HG03520 (cell line): ENCODE data around the gene DNAJB8.

Source experiments
- ATAC-seq: cut with Tn5 transposase; IDR thresholded peaks from one replicate; pipeline ENCODE4 v1.9.1; 2021; ENCODE audit warnings: mild to moderate bottlenecking, moderate library complexity; ENCODE audit not compliant: unreplicated experiment

The DNAJB8 gene

DNA sequence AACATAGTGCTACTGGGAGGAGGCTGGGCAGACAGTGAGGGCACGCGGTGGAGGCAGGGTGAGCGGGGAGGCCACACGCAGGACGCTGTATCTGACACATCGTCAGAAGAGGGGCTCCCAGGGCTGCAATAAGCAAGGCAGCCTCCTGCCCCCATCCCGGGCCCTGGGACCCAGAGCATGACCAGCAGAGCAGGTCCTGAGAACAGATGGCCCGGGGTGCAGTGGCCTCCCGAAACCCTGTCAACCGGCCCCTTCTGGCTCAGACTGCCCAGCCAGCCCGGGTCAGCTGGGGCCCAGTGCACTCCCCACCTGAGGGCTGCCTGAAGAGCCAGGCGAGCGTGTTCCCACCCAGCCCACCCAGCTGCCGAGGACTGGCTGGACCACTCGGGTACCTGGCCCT lies 37.4 kb downstream of the DNAJB8 start:
- ATAC-seq: no peak

DNA sequence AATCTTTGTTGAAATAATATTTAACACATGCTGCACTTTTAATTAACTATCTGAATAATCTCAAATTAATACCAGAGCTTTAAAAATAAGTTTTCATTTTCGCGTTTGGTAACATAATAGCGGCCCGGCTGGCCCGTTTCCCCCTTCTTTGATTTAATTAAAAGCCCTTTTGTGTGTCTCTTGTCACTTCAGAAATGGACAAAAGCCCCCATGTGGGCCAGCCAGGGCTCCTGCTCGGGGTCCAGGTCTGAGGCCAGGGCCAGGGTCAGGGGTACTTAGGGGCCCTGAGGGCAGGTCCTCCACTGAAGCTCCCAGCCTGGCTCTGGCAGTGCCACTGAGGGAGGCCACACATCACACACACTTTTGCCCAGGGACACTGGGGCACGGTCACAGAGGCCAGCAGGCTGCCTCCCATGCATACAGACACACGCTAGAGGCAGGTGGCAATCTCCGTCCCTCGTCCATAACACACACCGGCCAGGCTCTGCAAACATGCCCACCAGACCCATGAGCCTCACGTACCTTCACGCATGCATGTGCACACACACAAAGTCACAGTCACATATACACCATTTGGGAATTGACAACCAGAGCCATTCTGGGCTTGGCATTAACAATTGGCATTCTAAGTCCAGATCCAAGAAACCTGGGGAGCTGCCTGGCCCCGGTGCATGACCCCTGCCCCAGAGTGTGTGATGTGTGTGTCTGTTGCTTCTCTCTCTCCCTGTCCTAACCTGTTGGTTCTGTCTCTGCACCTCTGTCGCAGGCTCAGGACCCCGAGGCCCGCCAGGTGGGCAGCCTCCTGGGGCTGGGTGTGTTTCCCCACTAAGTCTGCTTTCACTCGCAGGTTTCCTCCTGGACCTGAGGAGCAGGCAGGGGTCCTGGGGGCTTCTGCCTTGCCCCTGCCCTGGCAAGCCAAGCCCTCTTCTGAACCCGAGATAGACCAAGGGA lies 38.5 kb downstream of the DNAJB8 start:
- ATAC-seq: no peak

DNA sequence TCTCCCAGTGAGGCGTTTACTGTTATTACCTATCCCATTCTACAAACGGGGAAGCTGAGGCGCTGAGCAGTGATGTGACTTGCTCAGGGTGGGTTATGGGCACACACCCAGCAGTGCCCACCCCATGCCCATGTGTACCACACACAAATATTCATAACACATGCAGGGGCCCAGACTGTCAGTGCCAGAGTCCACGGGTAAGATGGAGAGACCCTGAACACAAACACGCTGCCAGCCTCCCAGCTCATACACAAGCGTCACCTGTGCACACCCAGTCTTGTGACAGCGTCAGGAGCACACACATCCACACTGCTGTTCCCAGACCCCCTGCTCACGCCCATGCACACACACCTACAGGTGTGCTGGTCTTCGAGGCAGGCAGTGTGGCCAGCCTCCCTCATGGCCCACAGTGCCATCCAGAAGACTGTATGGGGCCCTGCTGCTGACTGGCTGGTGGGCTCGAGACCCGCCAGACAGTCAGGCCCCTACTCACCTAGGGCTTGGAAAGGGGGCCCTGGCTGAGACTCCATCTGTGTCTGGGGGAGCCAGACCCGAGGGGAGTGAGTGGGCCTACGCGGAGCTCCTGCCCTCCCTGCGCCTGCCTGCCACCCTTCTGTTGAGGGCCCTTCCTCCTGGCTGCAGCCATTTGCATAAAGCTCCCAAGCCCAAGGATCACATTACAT lies 39.4 kb downstream of the DNAJB8 start:
- no peak for ATAC-seq

DNA sequence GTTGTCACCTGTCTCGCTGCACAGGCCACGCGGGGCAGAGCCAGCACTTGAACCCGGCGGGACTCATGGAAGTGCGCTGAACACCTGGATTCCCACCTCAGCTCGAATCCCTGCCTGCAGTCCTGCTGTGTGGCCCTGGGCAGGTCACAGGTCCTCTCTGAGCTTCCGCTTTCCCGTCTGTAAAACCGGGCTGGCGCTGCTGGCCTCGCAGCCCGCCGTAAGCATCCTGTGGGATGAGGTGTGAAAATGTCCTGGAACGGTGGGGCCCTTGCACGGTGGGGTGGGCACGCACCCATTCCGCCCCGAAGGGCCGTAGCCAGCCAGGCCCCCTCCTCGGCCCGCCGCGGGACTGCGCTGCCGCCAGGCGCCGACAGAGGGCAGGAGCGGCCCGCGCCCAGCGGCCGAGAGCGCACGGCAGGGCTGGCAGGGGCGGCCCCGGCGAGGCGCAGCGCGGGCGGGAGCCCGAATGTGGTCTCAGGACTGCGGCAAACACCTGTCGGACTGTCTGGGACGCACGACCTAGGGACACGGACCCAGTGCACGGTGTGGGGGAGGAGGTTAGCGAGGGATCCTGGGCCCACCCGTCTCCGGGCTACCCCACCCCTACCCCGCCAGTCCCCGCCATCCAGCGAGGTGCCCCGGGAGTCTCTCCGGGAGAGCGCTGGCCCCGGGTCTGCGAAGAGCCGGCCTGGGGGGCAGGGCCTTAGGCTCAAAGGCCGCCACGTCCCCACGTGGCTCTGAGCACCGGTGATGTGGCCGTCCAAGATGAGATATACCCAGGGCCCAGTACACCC lies 40.4 kb downstream of the DNAJB8 start:
- no peak for ATAC-seq

DNA sequence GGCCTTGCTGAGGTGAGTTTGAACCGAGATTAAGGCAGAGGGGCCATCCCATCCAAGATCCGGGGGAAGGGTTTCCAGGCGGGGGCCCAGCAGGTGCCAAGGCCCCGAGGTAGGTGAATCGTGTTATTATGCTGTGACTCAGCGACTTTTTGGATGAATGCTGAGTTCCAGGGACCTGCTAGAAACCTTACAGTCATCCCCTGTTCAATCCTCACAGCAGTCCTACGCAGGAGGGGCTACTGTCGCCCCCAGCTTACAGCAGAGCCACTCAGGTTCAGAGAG lies 40.9 kb downstream of the DNAJB8 start:
- no peak for ATAC-seq

DNA sequence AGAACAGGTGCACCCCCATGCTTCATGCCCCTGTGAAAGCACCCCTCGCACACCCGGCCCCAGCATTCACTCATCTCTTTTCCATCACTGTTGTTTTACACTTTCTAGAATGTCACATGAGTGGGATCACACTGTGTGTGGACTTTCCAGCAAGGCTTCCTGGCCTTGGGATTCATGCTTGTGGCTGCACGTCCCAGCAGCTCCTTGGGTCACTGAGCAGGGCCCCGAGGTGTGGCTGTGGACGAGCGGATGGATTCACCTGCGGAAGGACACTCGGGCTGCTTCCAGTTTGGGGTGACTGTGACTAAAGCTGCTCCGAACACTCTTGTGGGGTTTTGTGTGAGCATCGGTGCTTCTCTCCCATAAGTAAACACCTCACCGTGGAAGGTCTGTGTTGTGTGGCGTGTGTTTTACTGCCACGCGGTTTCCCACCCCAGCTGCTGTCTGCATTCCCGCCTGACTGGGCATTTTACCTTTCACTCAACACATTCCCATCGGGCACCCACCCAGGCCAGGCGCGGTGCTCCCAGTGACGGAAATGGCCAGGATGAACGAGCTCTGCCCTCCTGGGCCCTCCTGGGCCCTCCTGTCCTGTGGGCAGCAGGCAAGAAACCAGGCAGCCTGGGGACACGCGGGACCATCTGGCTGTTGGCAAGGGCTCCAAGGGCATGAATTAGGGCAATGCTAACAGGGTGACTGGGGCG lies 41.4 kb downstream of the DNAJB8 start:
- ATAC-seq: no peak

DNA sequence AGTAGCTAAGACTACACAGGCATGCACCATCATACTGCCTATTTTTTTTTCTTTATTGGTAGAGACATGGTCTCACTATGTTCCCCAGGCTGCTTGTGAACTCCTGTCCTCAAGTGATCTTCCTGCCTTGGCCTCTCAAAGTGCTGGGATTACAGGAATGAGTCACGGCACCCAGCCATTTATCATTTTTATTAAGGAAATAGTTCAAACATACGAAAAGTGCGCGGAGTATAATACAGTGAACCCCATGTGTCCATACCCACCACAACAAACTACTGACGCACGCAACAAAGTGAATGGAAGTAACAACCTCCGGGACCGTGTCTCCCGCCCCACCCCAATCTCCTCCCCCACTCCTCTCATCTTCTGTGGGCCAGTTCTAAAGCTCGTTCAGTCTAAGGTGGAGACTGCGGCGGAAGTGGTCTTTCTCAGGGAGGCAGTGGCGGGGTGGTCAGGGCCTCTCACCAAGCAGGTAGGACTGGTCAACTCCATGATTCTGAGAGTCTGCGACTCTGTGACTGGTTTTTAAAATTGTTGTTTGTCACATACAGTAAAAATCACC lies 42.1 kb downstream of the DNAJB8 start:
- no peak for ATAC-seq

DNA sequence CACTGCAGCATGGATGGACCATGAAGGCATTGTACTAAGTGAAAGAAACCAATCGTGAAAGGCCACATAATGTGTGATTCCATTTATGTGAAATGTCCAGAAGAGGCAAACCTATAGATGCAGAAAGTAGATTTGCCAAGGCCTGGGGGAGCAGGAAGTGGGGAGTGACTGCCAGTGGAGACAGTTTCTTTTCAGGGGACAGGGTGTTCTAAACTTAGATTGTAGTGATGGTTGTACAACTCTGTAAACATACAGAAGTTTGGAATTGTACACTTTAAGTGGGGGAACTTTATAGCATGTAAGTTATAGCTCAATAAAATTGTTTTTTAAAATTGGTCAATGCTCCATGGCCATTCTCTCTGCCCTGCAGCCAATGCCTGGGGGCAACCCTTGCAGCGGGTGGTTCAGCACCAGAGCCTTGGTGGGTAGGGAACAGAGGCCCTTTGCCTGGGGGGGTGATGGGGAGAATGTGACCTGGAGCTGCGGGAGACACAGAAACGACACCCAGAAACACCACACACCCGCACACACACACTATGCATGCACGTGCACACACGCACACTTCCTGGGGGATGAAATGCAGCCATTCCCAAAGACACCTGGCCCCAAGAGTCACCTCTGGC lies 43.1 kb downstream of the DNAJB8 start:
- ATAC-seq: no peak

DNA sequence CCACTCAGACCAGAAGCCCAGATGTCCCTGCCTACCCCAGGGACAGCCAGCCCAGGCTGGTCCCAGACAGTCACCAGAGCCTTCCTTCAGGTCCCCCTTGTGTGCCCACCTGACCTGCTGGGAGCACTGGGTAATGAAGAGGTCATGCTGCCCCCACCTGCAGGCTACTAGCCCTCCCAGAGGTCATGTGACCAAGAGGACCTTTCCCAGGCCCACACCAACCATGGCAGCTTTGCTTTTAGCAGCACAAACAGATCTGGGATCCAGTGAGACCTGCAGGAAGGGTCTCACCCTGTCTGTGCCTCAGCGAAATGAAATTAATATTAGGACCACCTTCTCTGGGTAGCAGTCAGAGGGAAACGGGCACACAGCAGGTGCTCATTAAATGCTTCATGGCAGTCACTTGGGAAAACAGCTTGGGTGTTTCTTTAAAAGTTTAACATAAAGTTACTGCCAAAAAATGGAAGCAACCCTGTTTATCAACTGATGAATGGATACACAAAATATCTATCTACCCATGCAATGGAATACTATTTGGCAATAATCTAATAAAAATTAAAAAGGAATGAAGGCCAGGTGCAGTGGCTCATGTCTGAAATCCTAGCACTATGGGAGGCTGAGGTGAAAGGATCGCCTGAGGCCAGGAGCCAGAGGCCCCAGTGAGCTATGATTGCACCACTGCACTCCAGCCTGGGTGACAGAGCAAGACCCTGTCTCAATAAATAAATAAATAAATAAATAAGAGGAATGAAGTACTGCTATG lies 43.7 kb downstream of the DNAJB8 start:
- no peak for ATAC-seq

DNA sequence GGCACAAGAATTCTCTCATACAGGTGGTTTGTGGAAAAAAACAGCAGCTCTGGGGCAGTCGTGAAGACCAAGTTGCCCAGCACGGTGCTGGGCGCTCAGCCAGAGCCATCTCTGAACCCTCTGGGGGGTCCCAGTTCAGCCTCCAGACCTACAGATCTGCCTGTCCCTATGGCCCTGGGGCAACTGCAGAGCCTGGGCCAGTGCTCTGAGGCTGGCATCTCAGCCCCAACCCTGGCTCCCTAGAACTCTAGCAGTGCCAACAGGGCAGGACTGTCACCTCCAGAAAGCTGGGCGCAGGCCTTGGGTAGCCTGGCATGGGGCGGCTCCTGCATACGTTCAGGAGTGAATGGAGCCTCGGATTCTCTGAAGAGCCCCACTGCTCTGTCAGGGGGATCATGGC lies 44.7 kb downstream of the DNAJB8 start:
- ATAC-seq: no peak

DNA sequence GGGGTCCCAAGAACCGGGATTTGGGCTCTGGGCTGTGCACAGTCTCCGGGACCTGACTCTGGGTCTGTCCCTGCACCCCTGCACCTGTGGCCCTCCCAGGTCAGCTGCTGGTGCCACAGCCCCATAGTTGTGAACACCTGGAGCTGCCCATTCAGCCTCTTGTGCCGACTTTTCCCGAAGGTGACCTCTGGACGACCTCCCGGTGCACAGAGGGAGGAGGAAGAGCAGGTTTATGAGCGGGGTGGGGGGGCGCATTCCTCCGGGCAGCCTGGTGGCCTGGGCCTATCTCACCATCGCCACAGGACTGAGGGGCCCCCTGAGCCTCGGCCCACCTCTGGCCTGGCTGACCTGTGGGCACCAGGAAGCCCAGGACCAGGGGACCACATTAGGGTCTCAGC lies 45.3 kb downstream of the DNAJB8 start:
- no peak for ATAC-seq

DNA sequence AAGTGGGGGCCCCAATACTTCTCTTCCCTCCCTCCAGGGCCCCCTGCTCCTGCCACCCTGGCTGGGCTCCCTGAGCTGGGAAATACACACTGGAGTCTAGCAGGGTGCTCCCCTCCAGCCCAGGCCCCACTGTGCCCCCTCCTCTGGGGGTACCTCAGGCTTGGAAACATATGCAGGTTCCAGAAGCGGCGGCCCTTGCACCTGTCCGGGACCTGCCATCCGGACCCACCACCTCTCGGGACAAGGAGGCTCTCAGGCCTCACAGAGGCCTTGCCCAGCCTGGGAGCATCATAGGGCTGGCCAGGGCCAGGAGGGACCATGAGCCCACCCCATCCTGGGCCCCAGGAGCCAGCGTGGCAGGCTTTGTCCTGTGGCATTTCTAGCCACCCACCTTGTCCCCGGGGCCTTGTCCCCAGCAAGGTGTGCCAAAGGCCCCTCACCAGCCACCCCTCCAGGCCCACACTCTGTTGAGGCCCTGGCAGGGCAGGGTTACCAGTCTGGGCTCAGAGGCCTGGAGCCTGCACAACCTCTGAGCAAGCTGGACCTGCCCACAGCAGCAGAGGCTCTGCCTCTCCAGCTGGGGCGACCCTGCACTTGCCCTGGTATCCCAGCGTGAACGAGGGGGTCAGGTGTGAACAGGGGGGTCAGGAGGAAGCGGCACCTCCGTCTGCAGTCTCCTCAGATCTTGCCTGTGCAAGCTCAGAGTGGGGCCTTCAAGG lies 45.8 kb downstream of the DNAJB8 start:
- ATAC-seq: no peak

DNA sequence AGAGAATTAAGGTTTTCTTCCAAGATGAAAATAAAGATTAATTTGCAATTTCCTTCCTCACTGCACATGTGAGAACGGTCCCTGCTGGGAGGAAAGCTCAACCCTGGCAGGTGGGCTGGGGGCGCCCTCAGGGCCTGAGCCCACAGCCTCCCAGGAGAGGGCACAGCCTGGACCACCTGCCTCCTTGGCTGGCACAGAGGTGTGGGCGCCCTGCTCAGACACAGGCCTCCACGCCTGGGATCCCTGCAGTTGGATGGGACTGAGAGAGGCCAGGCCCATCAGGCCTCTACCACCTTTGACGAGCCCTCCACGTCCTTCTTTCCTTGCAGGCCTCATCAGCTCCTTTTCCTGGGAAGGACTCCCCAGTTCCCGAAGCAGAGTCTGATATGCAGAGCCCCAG lies 46.4 kb downstream of the DNAJB8 start:
- ATAC-seq: no peak

DNA sequence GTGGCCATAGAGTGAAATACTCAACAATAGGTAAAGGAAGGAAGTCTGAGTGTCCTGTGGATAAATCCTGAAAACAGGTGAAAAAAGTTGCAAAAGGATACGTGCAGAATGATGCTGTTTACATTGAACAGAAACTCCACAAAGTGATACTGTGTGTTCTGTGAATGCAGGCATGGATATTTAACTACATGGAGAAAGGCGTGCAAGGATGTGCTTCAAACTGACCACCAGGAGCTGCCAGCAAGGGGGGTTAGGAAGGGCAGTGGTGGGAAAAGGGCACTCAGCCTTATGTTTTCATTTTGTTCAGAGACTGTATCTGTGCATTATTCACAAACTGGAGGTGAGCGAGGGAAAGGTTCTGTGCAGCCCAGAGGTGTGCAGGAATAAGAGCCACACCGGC lies 47.4 kb downstream of the DNAJB8 start:
- ATAC-seq: no peak

DNA sequence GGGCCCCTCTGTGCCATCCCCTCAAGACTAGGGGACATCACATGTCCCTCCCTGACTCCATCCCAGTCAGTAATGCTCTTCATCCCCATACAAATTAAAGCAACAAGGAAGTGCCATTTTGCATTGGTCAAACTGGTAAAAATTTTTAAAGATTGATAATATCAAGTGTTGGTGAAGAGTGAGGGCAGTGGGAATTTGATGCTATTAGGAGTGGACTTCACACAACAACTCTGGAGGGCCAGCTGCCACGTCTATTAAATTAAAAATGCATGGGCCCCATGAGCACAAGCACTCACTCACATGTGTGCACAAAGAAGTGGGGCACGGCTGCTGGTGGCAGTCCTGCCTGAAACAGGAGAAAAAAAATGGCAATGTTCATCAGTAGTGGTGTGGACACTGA lies 47.8 kb downstream of the DNAJB8 start:
- ATAC-seq: no peak

DNA sequence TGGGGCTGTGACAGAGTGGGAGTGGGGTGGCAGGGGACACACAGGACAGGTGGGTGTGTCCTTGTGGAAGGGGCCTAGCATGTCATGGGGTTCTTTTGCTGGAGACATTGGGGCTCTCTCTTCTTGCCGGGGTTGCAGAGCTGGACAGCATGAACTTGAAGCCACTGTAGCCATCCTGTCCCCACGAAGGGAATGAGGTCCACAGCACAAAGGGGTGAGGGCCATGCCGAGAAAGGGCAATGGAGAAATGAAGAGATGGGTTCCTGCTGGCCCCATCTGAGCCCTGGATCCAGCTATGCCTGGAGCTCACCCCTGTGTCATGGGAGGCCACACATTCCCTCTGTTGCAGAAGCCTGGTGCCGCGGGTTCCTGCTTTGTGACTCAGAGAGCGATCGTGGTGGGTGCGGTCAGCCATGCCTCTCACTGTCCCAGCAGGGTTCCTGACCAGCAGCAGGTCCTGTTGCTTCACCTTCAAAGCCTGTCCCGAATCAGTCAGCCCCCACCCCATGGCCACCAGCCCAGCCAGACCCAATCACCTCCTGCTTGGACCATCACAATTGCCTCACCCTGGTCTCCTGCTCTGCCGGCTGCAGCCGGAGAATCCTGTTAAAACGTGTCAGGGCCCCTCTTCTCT lies 50.0 kb downstream of the DNAJB8 start:
- ATAC-seq: no peak

DNA sequence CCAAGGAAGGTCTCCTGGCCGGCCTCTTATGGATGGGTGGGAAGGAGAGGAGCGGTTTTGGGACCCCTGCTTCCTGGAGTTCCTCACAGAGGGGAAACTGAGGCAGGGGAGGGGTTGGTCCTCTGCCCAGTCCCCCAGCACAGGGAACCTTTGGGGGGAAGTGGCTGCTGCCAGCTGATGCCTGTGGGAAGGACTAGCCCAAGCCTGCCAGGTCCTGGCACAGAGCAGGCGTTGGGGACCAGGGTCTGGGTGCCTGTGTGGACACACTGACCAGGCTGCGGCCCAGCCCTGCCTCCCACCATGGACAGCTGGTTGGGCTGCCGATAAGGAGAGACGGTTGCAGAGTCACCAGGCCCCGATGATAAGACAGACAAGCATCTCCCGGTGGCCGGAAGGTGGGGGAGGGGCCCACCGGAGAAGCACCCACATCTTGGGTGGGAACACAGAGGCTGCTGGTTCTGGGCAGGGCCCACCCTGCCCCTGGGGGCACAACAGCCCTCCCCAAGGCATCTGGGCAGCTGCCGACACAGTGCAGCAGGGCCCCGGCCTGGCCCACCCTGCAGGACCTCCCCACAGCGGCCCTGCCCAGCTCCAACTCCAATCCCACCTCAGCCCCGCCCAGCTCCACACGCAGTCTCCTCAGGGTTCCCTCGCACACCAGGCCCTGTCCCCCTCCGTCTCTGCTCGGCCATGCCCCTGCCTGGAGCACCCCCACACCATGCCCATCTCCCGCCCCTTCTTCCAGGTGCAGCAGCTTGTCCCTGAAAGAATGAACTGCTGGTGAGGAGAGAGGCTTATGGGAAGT lies 50.7 kb downstream of the DNAJB8 start:
- no peak for ATAC-seq
